GM19438 (cell line): Measurements from ENCODE around the gene CBFA2T3.

Source experiments
- ATAC-seq: cut with Tn5 transposase; IDR thresholded peaks from one replicate; pipeline ENCODE4 v1.9.1; 2021; ENCODE audit warnings: low read depth; ENCODE audit not compliant: unreplicated experiment

CBFA2T3 gene

GRCh38 chr16:88940862-88941817 is 35.9 kb downstream of the CBFA2T3 start:
- ATAC-seq = no peak

- ATAC-seq = no peak
These were observed 36.8 kb downstream of the CBFA2T3 start for GRCh38 chr16:88939972-88940861.

GRCh38 chr16:88939245-88939971 is 37.6 kb downstream of the CBFA2T3 start:
- no peak for ATAC-seq

GRCh38 chr16:88938777-88939244 is 38.2 kb downstream of the CBFA2T3 start:
- ATAC-seq = no peak

- ATAC-seq = no peak
These were observed 38.8 kb downstream of the CBFA2T3 start for GRCh38 chr16:88938119-88938776.

- ATAC-seq = no peak
These were observed 39.8 kb downstream of the CBFA2T3 start for GRCh38 chr16:88937206-88937621.

- no peak for ATAC-seq
These were observed 40.3 kb downstream of the CBFA2T3 start for GRCh38 chr16:88936556-88937205.

- ATAC-seq = no peak
These were observed 40.9 kb downstream of the CBFA2T3 start for GRCh38 chr16:88936008-88936555.

GRCh38 chr16:88934066-88934667 is 42.8 kb downstream of the CBFA2T3 start:
- no peak for ATAC-seq

GRCh38 chr16:88932929-88933328 is 44.1 kb downstream of the CBFA2T3 start:
- ATAC-seq = no peak

GRCh38 chr16:88931936-88932335 is 45.1 kb downstream of the CBFA2T3 start:
- ATAC-seq = no peak

GRCh38 chr16:88931373-88931900 is 45.6 kb downstream of the CBFA2T3 start:
- ATAC-seq = no peak

- ATAC-seq = no peak
These were observed 46.3 kb downstream of the CBFA2T3 start for GRCh38 chr16:88930716-88931115.

- ATAC-seq = no peak
These were observed 47.9 kb downstream of the CBFA2T3 start for GRCh38 chr16:88929091-88929445.

GRCh38 chr16:88928405-88929090 is 48.5 kb downstream of the CBFA2T3 start:
- no peak for ATAC-seq

- ATAC-seq = no peak
These were observed 49.3 kb downstream of the CBFA2T3 start for GRCh38 chr16:88927661-88928060.

- ATAC-seq = no peak
These were observed 50.0 kb downstream of the CBFA2T3 start for GRCh38 chr16:88927010-88927409.

- no peak for ATAC-seq
These were observed 50.5 kb downstream of the CBFA2T3 start for GRCh38 chr16:88926374-88926990.
